Activated T-helper 1 cell treated with anti-CD3 and anti-CD28 coated beads, Interleukin-12 subunit alpha, Interleukin-12 subunit beta, Interleukin-2, Interleukin-4 antibody, amounts not matched to agents 30 ng/mL and 10 ng/mL and 1 ng/mL, durations not matched to agents 14 hours and 24 hours and 36 hours (primary cell): ENCODE data around the gene CRACR2B. TPM values are rescaled to one million over a fixed set of nuclear protein-coding genes. Genes with fewer than 3 reads are reported as not detected.

ENCODE experiments used
- DNase-seq: peaks from one replicate; pipeline ENCODE4 v3.0.0; 2021; ENCODE audit warnings: low spot score
- H3K27ac Mint-ChIP-seq: one replicate; pipeline ENCODE4 v1.8.0; 2021; ENCODE audit warnings: mild to moderate bottlenecking, mixed read lengths
- H3K27me3 Mint-ChIP-seq: one replicate; pipeline ENCODE4 v1.8.0; 2022; ENCODE audit warnings: mild to moderate bottlenecking, moderate library complexity, mixed read lengths; ENCODE audit not compliant: insufficient read depth
- H3K36me3 Mint-ChIP-seq: one replicate; pipeline ENCODE4 v1.8.0; 2021; ENCODE audit warnings: low read depth, mixed read lengths
- H3K4me1 Mint-ChIP-seq: one replicate; pipeline ENCODE4 v1.8.0; 2021; ENCODE audit warnings: low read depth, mixed read lengths
- H3K4me3 Mint-ChIP-seq: one replicate; pipeline ENCODE4 v1.8.0; 2021; ENCODE audit warnings: mild to moderate bottlenecking, moderate library complexity, mixed read lengths
- H3K9me3 Mint-ChIP-seq: one replicate; pipeline ENCODE4 v1.8.0; 2021; ENCODE audit warnings: mixed read lengths
- intact Hi-C: fragments of 100-400 bp; cut with micrococcal nuclease; formaldehyde crosslinking; loops from one replicate; pipeline ENCODE4 v1.15.1; 2024
- total RNA-seq: library from RNA; stranded (reverse); gene quantifications from 2 replicates; pipeline ENCODE4 v1.2.3, GENCODE V29; 2022

Gene CRACR2B
- total RNA-seq, 1 donor from 2014 or later = 1.3 TPM

DNA sequence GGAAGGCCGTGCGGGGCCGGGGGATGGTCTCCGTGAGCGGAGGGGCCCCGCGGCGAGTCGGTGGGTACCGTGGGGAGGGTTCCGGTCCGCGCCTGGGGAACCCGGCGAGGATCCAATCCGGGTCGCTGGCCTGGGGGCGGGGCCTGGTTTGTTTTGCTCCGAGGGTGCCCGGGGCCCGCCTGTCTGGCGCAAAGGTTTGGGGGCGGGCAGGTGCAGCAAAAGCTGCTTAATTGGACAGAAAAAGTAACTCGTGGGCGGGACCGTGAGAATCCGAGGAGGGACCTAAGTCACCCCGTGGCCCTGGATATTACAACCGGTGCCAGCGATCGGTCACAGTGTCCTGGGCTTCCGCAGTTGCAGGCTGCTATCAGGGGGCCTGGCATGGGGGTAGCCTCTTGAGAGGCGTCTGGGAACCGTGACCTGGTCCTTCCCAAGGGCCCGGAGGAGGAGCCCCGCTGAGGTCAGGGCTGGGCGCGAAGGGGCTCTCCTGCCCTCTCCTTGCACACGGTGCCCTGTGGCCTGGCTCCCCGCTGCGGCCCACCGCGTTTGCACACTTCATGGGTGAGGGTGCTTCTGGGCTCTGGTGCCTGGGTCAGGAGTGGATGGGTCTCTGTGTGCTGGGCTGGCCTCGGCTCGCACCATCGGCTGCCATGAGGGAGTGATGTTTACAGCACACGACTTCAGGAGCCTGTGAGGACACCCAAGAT lies 7.6 kb upstream of the CRACR2B start:
- Mint-ChIP-seq H3K9me3 (no peaks in the 10 kb centered on the region), H3K4me3 (peak overlapping the region; percentile 87), H3K27ac (peak overlapping the region; percentile 81), H3K4me1 (no peaks in the 10 kb centered on the region), H3K27me3 (no peaks in the 10 kb centered on the region), H3K36me3 (peaks cover 2% of the 10 kb centered on the region)
- peak; percentile 92 for DNase-seq
- intact Hi-C loops = loop anchor here (1.0 kb wide), 5 partner anchors 7 to 24 kb away; partner anchors contain the start of genes CD151, CRACR2B, POLR2L and RPLP2

DNA sequence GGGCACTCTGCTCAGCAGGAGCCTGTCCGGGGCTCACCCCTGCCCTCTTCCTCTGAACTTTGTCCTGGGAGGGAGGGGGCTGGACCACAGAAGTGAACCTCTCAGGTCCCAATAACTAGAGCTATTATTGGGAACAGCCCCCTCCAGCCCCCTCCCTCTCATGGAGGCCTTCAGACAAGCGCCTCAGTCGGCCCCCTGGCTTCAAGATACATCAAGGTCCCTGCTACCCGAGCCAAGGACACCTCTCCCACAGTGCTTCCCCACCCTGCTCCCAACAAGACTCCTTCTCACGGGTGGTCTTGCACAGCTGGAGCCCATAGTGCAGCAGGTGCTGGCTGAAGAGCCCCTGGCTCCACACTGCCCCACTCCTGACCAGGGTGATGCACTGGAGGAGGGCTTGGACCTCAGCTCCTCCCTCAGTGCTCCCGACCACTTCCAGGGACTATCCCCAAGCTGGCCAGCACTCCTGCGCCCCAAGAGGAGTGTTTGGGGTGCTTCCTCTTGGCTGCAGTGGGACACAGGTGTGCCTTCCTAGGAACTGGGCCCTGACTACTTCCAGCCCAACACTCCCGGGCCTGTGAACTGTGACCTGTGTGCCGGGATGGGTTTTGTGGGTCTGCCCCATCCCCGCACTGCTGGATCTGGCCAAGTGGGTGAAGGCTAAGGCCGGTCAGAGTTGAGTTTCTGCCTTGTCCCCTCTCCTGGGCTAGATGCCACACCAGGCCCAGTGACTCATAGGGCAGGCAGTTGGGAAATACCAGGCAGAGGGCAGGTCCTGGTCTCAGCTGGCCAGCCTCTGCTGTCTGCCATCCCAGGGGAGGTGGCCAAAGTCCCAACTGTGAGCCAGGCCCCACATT lies 6.8 kb upstream of the CRACR2B start:
- H3K4me3 Mint-ChIP-seq = peak overlapping the region; percentile 87
- H3K9me3 Mint-ChIP-seq = no peaks in the 10 kb centered on the region
- H3K27ac Mint-ChIP-seq = peak overlapping the region; percentile 18
- no peaks in the 10 kb centered on the region for H3K4me1 Mint-ChIP-seq
- intact Hi-C loops = loop anchor here (1.0 kb wide), 2 partner anchors 11 to 21 kb away; partner anchors contain the start of genes CD151, POLR2L and TSPAN4
- H3K36me3 Mint-ChIP-seq = peaks cover 2% of the 10 kb centered on the region
- no peak for DNase-seq
- H3K27me3 Mint-ChIP-seq = no peaks in the 10 kb centered on the region

DNA sequence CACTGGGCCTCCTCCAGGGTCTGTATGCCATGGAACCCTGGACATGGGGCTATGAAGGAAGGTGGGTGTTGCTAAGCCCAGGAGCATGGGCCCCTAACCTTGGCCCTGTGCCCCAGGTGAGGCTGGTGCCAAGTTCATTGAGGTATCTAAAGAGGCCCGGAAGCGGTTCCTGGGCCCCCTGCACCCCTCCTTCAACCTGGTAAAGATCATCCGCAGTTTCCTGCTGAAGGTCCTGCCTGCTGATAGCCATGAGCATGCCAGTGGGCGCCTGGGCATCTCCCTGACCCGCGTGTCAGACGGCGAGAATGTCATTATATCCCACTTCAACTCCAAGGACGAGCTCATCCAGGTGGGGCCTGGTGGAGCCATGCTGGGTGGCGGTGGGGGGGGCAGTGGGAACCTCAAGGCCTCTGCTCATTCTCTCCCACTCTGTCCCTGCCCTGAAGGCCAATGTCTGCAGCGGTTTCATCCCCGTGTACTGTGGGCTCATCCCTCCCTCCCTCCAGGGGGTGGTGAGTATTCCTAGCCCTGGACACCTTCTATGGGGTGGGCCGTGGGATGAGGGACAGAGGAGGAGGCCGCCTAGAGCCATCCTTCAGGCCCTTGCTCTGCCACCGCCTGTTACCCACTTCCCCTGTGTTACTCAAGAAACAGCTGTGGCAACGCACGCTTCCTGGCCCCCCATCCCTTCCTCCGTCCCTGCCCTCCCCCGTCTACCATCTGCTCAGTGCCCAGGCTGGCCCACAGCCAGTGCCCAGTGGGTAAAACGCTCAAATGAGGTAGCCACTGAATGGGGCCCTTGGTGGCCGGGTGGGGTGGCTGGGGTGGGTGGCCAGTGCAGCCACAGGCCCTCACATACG lies 6.0 kb upstream of the CRACR2B start:
- intact Hi-C loops = no loop called here
- H3K4me1 Mint-ChIP-seq = no peaks in the 10 kb centered on the region
- no peak overlapping the region for H3K27ac Mint-ChIP-seq
- H3K36me3 Mint-ChIP-seq = peaks cover 2% of the 10 kb centered on the region
- H3K27me3 Mint-ChIP-seq = peaks cover 3% of the 10 kb centered on the region
- no peaks in the 10 kb centered on the region for H3K9me3 Mint-ChIP-seq
- H3K4me3 Mint-ChIP-seq = peak overlapping the region; percentile 42
- no peak for DNase-seq

DNA sequence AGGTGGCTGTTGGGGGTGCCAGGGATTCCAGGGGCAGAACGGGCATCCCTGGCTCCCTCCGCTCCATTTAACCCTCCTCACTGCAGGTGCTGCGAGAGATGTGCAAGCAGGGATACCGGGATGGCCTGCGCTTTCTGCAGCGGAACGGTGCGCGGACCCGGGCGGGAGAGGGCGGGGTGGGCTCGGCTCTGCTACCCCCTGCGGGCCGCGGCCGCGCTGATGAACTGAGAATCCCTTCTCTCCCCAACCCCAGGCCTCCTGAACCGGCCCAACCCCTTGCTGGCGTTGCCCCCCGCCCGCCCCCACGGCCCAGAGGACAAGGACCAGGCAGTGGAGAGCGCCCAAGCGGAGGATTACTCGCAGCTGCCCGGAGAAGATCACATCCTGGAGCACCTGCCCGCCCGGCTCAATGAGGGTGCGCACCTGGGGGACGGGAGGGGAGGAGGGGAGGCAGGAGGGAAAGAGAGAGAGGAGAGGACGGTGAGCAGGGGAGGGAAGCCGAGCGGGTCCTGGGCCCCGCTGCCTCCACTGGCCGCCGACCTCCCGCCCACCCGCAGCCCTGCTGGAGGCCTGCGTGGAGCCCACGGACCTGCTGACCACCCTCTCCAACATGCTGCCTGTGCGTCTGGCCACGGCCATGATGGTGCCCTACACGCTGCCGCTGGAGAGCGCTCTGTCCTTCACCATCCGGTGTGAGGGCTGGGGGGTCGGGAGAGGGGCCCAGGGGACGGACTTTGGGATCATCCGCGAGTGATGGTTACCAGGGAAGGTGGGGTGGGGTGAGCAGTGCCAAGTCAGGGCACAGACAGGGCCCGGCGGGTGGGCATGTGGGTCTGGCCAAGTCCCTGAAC lies 4.1 kb upstream of the CRACR2B start:
- Mint-ChIP-seq H3K36me3 (peaks cover 2% of the 10 kb centered on the region), H3K4me3 (no peak overlapping the region), H3K4me1 (peaks cover 6% of the 10 kb centered on the region), H3K27me3 (peaks cover 13% of the 10 kb centered on the region), H3K9me3 (no peaks in the 10 kb centered on the region), H3K27ac (no peak overlapping the region)
- DNase-seq = no peak
- intact Hi-C loops = no loop called here

DNA sequence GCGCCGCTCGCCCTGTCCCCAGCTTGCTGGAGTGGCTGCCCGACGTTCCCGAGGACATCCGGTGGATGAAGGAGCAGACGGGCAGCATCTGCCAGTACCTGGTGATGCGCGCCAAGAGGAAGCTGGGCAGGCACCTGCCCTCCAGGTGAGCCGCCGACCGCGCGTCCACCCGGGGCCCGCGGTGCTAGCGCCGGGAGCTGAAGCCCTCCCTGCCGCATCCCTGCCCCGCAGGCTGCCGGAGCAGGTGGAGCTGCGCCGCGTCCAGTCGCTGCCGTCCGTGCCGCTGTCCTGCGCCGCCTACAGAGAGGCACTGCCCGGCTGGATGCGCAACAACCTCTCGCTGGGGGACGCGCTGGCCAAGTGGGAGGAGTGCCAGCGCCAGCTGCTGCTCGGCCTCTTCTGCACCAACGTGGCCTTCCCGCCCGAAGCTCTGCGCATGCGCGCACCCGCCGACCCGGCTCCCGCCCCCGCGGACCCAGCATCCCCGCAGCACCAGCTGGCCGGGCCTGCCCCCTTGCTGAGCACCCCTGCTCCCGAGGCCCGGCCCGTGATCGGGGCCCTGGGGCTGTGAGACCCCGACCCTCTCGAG lies 3.3 kb upstream of the CRACR2B start:
- Mint-ChIP-seq H3K9me3 (no peaks in the 10 kb centered on the region), H3K27me3 (peaks cover 20% of the 10 kb centered on the region), H3K36me3 (peaks cover 2% of the 10 kb centered on the region), H3K4me3 (no peak overlapping the region), H3K27ac (no peak overlapping the region), H3K4me1 (peaks cover 6% of the 10 kb centered on the region)
- no peak for DNase-seq
- intact Hi-C loops = no loop called here

DNA sequence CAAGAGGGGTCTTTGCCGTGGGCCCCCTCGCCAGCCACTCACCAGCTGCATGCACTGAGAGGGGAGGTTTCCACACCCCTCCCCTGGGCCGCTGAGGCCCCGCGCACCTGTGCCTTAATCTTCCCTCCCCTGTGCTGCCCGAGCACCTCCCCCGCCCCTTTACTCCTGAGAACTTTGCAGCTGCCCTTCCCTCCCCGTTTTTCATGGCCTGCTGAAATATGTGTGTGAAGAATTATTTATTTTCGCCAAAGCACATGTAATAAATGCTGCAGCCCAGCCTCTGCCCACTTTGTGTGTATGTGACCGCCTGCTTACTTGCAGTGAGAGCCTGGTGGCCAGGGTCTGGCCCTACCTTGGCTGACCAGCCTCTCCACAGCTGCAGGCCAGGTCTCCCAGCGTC lies 2.8 kb upstream of the CRACR2B start:
- Mint-ChIP-seq H3K9me3 (no peaks in the 10 kb centered on the region), H3K4me3 (no peak overlapping the region), H3K27ac (no peak overlapping the region), H3K36me3 (peaks cover 2% of the 10 kb centered on the region), H3K27me3 (peaks cover 26% of the 10 kb centered on the region), H3K4me1 (peaks cover 6% of the 10 kb centered on the region)
- intact Hi-C loops = no loop called here
- DNase-seq = no peak

DNA sequence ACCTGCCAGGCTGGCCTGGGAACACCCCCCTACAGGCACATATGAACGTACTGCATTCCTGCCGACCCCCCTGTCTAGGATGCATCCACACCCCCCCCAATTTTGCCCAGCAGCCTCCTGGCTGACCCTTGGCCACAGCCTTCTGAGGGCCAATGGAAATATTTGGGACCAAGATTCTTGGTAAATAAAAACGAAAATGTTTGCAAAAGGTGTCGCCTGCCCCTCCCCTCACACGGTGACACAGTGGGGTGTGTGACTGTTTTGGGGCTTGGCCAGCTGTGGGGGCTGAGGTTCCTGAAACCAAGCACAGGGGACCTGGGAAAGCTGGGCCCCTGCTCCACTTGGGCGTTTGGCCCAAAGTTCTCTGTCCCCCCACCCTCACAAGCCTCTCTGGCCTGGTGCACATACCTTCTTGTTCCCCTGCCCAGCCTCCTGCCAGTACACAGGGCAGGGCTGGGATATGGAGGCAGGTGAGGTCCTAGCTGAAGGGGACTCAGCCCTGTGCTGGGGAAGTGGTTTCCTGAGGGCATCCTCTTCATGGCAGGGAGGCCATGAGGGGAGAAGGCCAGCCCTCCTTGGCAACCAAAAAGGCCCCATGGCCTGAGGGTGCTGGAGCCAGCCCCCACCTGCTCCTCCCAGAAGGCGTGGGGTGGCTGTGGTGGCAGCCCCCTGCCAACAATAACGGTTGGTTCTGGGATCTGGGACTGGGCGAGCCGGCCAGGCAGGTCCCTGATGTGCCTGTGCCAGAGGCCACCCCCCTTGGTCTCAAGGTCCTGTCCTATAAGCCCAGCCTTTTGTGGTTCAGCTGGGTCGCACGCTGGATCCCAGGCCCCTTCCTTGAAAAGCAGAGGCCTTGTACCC lies 2.1 kb upstream of the CRACR2B start:
- Mint-ChIP-seq H3K27me3 (peaks cover 29% of the 10 kb centered on the region), H3K36me3 (peaks cover 2% of the 10 kb centered on the region)

DNA sequence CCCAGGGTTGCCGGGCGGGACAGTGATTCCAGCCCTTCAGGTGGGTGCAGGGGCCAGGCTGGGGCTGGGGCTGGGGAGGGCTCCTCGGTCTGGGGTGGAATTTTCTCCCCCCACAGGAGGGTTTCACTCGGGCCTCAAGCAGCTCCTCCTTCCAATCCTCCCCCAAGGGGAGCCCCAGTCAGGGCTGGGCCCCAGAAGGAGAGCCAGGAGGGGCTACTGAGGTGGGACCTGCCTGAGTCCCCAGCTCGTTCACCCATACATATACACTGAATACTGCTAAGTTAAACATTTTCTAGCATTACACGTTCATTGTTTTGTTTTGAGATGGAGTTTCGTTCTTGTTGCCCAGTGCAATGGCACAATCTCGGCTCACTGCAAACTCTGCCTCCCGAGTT lies 1.5 kb upstream of the CRACR2B start:
- peaks cover 6% of the 10 kb centered on the region for H3K4me1 Mint-ChIP-seq
- peak overlapping the region; percentile 81 for H3K4me3 Mint-ChIP-seq
- no peaks in the 10 kb centered on the region for H3K9me3 Mint-ChIP-seq
- H3K36me3 Mint-ChIP-seq = peaks cover 2% of the 10 kb centered on the region
- peaks cover 31% of the 10 kb centered on the region for H3K27me3 Mint-ChIP-seq
- no peak for DNase-seq
- intact Hi-C loops = no loop called here
- no peak overlapping the region for H3K27ac Mint-ChIP-seq

More for the DNA sequence above, 2.1 kb upstream of the CRACR2B start:
- Mint-ChIP-seq H3K4me3 (no peak overlapping the region), H3K27ac (no peak overlapping the region), H3K9me3 (no peaks in the 10 kb centered on the region), H3K4me1 (peaks cover 6% of the 10 kb centered on the region)
- no peak for DNase-seq
- intact Hi-C loops = no loop called here

DNA sequence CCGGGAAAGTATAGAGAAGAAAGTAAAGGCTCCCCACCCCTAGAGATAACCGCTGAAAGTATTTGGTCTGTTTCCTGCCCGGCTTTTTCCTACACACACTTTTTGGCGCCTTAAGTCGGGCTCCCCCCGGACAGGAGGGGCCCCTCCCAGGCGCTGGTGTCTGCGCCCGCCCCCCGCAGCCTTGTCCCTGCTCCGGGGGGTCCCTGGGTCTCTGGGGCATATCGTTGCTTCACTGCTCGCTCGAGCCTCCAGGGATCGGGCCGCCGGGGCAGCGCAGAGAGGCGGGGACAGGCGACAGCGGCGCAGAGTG lies 928 bp upstream of the CRACR2B start:
- intact Hi-C loops = loop anchor here (1.0 kb wide), 1 partner anchor 7 kb away; no protein-coding TSS in a partner anchor
- Mint-ChIP-seq H3K9me3 (no peaks in the 10 kb centered on the region), H3K4me3 (peak overlapping the region; percentile 81), H3K27me3 (peaks cover 34% of the 10 kb centered on the region), H3K27ac (no peak overlapping the region), H3K4me1 (peaks cover 6% of the 10 kb centered on the region), H3K36me3 (peaks cover 2% of the 10 kb centered on the region)
- DNase-seq = no peak

DNA sequence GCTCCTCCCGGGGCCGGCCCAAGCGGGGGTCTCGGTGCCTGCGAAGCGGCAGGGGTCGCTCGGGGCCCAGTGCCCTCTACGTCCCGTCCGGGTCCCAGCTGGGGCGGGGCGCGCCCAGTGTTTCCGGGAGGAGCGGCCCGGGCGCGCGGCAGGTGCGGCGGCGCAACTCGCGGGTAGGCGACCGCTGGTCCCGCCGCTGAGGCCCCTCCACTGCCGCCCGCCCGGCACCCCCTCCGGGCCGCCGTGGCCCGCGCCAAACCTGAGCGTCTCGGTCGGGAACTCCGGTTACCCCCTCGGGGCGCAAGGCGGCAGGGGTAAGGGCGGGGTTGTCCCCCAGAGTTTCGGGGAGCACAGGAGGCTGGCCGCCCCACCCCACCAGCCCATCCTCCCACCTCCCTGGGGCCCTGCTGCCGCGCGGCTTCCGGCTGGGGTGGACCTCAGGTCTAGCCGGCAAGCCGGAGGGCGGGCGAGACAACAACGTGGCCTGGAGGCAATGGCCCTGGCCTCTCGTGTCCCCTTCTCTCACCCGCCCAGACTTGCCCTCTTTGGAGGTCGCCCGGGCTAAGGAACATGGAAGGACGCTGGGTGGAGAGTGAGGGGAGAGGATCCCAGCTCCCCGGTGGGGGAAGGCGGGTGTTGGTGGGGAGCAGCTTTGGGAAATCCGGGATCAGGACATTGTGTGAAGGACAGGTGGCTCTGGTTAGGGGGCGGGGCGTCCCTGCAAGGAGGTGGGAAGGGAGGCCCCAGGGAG lies 398 bp upstream of the CRACR2B start:
- H3K27me3 Mint-ChIP-seq = peaks cover 36% of the 10 kb centered on the region
- H3K9me3 Mint-ChIP-seq = no peaks in the 10 kb centered on the region
- H3K27ac Mint-ChIP-seq = peak overlapping the region; percentile 5
- peaks cover 2% of the 10 kb centered on the region for H3K36me3 Mint-ChIP-seq
- peak overlapping the region; percentile 77 for H3K4me3 Mint-ChIP-seq
- no peak for DNase-seq
- H3K4me1 Mint-ChIP-seq = peaks cover 6% of the 10 kb centered on the region
- intact Hi-C loops = loop anchor here (1.0 kb wide), 1 partner anchor 8 kb away; no protein-coding TSS in a partner anchor
